ENCODE results near the gene DOK6.

The DOK6 gene

GRCh38 chr18:69638056-69638455 lies 237.4 kb downstream of the DOK6 start:
- Histone ChIP-seq H3K4me3 (ENCODE audit: low read depth, low read length) (no peak overlapping the region), H3K27me3 (replicated peaks) (no peaks in the 10 kb centered on the region), H3K36me3 (replicated peaks) (no peaks in the 10 kb centered on the region), H3K27ac (no peak overlapping the region)
- no peak for DNase-seq
- in situ Hi-C loops (cut with HindIII; ENCODE audit: low pct_ligation_motif_present, low sequenced_read_pairs), result no loop called here
- TF ChIP-seq CTCF (IDR thresholded peaks at IDR 0.05; ENCODE audit: low read depth, low read length, missing control alignments), result no peak

DNA sequence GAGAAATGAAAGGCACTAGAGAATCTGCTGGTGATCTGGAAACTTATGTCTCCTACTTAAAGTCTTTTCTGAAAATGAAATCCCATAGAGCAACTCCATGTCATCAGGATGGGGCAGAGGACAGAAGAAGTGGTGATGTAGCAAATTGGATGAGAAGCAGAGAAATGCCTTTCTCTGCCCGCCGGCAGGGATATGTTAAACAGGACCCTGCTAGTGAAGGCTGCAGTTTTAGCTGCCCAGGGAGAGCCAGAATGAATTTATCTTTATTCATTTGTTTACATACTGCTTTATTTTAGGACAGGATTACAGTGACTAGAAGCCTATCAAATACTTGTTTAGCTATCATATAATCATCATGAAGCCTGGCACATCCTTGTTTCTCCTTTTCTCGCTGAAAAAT lies 247.0 kb downstream of the DOK6 start:
- Histone ChIP-seq H3K27ac (no peak overlapping the region), H3K4me3 (ENCODE audit: low read depth, low read length) (no peak overlapping the region), H3K27me3 (replicated peaks) (no peaks in the 10 kb centered on the region), H3K36me3 (replicated peaks) (no peaks in the 10 kb centered on the region)
- DNase-seq, result no peak
- in situ Hi-C loops (cut with HindIII; ENCODE audit: low pct_ligation_motif_present, low sequenced_read_pairs), result no loop called here
- TF ChIP-seq CTCF (IDR thresholded peaks at IDR 0.05; ENCODE audit: low read depth, low read length, missing control alignments), result no peak

DNA sequence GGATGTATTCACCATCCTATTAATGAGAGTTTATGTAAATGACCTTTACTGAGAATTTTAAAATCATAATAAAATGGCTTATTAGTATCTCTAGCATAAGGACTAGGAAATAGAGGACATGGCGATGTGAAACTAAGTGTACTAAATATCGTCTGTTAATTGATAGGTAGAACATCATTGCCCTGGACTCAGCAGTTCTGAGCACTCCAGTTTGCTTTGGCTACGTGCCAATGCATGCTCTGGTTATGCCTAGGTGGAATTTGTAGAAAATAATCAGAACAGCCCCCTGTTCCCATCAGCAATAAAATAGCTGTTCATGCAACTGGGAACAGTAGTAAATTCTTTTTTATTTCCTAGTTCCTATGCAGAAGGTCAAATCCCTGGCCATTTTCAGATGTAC lies 247.8 kb downstream of the DOK6 start:
- no peak for TF ChIP-seq CTCF (IDR thresholded peaks at IDR 0.05; ENCODE audit: low read depth, low read length, missing control alignments)
- in situ Hi-C loops (cut with HindIII; ENCODE audit: low pct_ligation_motif_present, low sequenced_read_pairs), result no loop called here
- H3K36me3 ChIP-seq (replicated peaks), result no peaks in the 10 kb centered on the region

GRCh38 chr18:69649684-69650083 lies 249.0 kb downstream of the DOK6 start:
- in situ Hi-C loops (cut with HindIII; ENCODE audit: low pct_ligation_motif_present, low sequenced_read_pairs), result no loop called here
- no peak for DNase-seq
- TF ChIP-seq CTCF (IDR thresholded peaks at IDR 0.05; ENCODE audit: low read depth, low read length, missing control alignments), result no peak

More for the DNA sequence above, 247.8 kb downstream of the DOK6 start:
- Histone ChIP-seq H3K4me3 (ENCODE audit: low read depth, low read length) (no peak overlapping the region), H3K27me3 (replicated peaks) (no peaks in the 10 kb centered on the region), H3K27ac (no peak overlapping the region)
- no peak for DNase-seq

DNA sequence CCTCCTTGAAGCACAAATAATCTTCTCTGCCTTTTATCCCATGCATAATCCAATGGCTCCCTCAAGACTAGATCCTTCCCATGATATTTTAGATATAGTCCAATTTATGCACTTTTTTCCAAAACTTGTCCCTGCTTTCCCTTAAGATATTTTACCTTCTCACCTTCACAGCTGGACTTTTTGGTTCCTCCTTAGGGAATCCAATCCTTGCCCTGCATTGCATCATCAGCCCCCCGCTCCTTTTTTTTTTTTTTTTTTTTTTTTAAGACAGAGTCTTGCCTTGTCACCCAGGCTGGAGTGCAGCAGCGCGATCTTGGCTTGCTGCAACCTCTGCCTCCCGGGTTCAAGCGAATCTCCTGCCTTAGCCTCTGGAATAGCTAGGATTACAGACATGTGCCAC lies 250.6 kb downstream of the DOK6 start:
- H3K27me3 ChIP-seq (replicated peaks), result no peaks in the 10 kb centered on the region
- in situ Hi-C loops (cut with HindIII; ENCODE audit: low pct_ligation_motif_present, low sequenced_read_pairs), result no loop called here
- no peak overlapping the region for H3K27ac ChIP-seq
- TF ChIP-seq CTCF (IDR thresholded peaks at IDR 0.05; ENCODE audit: low read depth, low read length, missing control alignments), result no peak
- DNase-seq, result no peak
- no peaks in the 10 kb centered on the region for H3K36me3 ChIP-seq (replicated peaks)
- H3K4me3 ChIP-seq (ENCODE audit: low read depth, low read length), result no peak overlapping the region

More at GRCh38 chr18:69649684-69650083, 249.0 kb downstream of the DOK6 start:
- Histone ChIP-seq H3K36me3 (replicated peaks) (no peaks in the 10 kb centered on the region), H3K27me3 (replicated peaks) (no peaks in the 10 kb centered on the region), H3K27ac (no peak overlapping the region), H3K4me3 (ENCODE audit: low read depth, low read length) (no peak overlapping the region)

- Histone ChIP-seq H3K4me3 (ENCODE audit: low read depth, low read length) (no peak overlapping the region), H3K27ac (no peak overlapping the region), H3K27me3 (replicated peaks) (no peaks in the 10 kb centered on the region), H3K36me3 (replicated peaks) (no peaks in the 10 kb centered on the region)
- DNase-seq, result no peak
- TF ChIP-seq CTCF (IDR thresholded peaks at IDR 0.05; ENCODE audit: low read depth, low read length, missing control alignments), result no peak
- in situ Hi-C loops (cut with HindIII; ENCODE audit: low pct_ligation_motif_present, low sequenced_read_pairs), result no loop called here
Measured at GRCh38 chr18:69655816-69656215, 255.1 kb downstream of the DOK6 start.

Data from brain microvascular endothelial cell (primary cell).